GM12878 (cell line): Measurements from ENCODE around the gene LCN9.

Experiments
- ATF7 ChIP-seq: fragments of 450-650 bp; IDR thresholded peaks from 2 replicates; pipeline ENCODE4 v1.6.1; 2016; ENCODE audit warnings: low read depth, mild to moderate bottlenecking
- CREB1 ChIP-seq: IDR thresholded peaks from 2 replicates; pipeline ENCODE4 v1.6.1; 2012; ENCODE audit warnings: low read depth, mild to moderate bottlenecking, inconsistent platforms
- CTCF ChIP-seq, 3 experiments: IDR thresholded peaks in 2 of 3; conservative IDR thresholded peaks in 1 of 3; 2 replicates each; pipeline ENCODE4 v1.5.1; 2011; ENCODE audit warnings: low read depth in 3 of 3, low read length in 3 of 3, mild to moderate bottlenecking in 3 of 3, control low read depth in 2 of 3, moderate library complexity in 2 of 3, inconsistent platforms in 1 of 3, mixed read lengths in 1 of 3; ENCODE audit not compliant: control insufficient read depth in 2 of 3, insufficient read depth in 1 of 3; ENCODE audit errors: extremely low read depth in 1 of 3
- EP300 ChIP-seq, 2 experiments: fragments of 150-350 bp in 1 of 2; IDR thresholded peaks; 2 replicates each; pipeline ENCODE4 v1.6.1; 2011 to 2012; ENCODE audit warnings: low read depth in 2 of 2, low read length in 2 of 2, borderline replicate concordance in 1 of 2, improper control_type of control experiment in 1 of 2, inconsistent platforms in 1 of 2; ENCODE audit not compliant: control insufficient read depth in 1 of 2
- FOXK2 ChIP-seq: fragments of 450-650 bp; IDR thresholded peaks from 2 replicates; pipeline ENCODE4 v1.6.1; 2017; ENCODE audit warnings: mild to moderate bottlenecking, moderate library complexity
- IKZF1 ChIP-seq: fragments of 450-650 bp; conservative IDR thresholded peaks from 2 replicates; pipeline ENCODE4 v1.6.1; 2017; ENCODE audit warnings: antibody characterized with exemption, mild to moderate bottlenecking

DNA sequence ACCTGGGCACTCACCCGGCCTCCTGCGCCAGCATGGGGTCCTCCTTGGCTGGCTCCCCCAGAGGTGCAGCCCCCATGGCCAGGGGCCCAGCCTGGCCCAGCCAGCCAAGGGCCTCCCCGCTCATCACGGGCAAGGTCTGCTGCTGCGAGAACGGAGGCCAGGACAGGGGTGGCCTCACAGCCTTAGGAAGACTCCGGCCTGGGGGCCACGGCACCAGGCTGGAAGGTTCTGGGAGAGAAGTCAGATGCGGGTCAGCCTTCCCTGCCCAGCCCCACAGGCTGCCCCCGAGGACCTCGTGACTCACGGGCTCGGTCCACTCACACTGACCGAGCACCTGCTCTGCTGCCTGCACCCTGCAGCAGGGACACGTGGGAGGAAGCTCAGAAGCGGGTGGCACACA lies 31.9 kb downstream of the LCN9 start:
- TF ChIP-seq FOXK2 = no peak
- TF ChIP-seq EP300 (IDR thresholded peaks at IDR 0.05; ENCODE audit: borderline replicate concordance in 1 of 2, control insufficient read depth in 1 of 2, low read depth in 2 of 2, low read length in 2 of 2) = no peak
- no peak for TF ChIP-seq IKZF1
- TF ChIP-seq ATF7 = no peak
- no peak for TF ChIP-seq CREB1
- no peak for TF ChIP-seq CTCF (IDR thresholded peaks at IDR 0.05 in 2 of 3, conservative IDR thresholded peaks at IDR 0.05 in 1 of 3; ENCODE audit: control insufficient read depth in 2 of 3, extremely low read depth in 1 of 3, insufficient read depth in 1 of 3, low read depth in 3 of 3, low read length in 3 of 3)
